GM21723 (cell line): ENCODE measurements around the gene KANSL1.
"Not testable (repeated sequence)": the region's sequence is repeated elsewhere in the genome, so short reads cannot be mapped to it uniquely, and the experiment has no call there.

Source experiments
- ATAC-seq: cut with Tn5 transposase; IDR thresholded peaks from one replicate; pipeline ENCODE4 v1.9.1; 2021; ENCODE audit warnings: mild to moderate bottlenecking, moderate library complexity; ENCODE audit not compliant: unreplicated experiment

Gene KANSL1, protein sequence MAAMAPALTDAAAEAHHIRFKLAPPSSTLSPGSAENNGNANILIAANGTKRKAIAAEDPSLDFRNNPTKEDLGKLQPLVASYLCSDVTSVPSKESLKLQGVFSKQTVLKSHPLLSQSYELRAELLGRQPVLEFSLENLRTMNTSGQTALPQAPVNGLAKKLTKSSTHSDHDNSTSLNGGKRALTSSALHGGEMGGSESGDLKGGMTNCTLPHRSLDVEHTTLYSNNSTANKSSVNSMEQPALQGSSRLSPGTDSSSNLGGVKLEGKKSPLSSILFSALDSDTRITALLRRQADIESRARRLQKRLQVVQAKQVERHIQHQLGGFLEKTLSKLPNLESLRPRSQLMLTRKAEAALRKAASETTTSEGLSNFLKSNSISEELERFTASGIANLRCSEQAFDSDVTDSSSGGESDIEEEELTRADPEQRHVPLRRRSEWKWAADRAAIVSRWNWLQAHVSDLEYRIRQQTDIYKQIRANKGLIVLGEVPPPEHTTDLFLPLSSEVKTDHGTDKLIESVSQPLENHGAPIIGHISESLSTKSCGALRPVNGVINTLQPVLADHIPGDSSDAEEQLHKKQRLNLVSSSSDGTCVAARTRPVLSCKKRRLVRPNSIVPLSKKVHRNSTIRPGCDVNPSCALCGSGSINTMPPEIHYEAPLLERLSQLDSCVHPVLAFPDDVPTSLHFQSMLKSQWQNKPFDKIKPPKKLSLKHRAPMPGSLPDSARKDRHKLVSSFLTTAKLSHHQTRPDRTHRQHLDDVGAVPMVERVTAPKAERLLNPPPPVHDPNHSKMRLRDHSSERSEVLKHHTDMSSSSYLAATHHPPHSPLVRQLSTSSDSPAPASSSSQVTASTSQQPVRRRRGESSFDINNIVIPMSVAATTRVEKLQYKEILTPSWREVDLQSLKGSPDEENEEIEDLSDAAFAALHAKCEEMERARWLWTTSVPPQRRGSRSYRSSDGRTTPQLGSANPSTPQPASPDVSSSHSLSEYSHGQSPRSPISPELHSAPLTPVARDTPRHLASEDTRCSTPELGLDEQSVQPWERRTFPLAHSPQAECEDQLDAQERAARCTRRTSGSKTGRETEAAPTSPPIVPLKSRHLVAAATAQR (N-terminal part only)

DNA sequence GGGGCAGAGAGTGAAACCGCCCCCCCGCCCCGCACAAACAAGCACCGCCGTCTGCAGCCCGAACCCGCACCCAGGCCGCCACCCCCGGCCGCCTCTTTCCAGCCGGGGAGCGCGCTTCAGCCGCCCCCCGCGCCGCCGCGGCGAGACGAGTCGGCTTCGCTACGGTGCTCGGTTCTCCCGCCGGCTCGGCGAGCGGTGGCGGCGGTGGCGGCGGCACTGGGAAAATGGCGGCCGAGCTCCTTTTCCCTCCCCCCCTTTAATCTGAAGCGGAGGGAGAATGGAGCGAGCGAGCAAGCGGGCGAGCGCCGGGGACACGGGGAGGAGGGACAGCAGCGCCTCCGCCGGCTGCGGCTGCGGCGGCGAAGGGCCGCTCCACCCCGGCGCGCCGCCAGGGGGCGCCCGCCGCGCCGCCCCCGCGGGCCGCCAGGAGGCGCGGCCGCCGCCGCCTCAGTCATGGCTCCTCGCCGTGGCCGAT, at the start of gene KANSL1:
Gene KANSL1, minus strand, starts transcription at position 279 of the 475 bp plus-strand sequence. CDS start 21,286 bp downstream, outside the sequence.
- ATAC-seq = peak; percentile 61

DNA sequence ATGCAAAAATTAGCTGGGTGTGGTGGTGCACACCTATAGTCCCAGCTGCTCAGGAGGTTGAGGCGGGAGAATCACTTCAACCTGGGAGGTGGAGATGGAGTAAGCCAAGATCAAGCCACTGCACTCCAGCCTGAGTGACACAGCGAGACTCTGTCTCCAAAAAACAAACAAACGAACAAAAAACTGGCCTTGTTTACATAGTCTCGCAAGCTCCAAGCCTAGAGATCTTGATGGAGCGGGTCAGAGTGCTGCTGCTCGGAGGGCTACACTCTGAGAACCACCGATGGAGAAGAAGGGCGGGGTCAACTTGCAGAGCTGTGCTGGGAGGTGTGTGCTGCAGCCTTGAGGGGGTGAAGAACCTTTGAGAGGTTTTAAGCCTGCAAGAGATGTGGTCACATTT, 38.1 kb upstream of the KANSL1 start:
- not testable (repeated sequence) for ATAC-seq

DNA sequence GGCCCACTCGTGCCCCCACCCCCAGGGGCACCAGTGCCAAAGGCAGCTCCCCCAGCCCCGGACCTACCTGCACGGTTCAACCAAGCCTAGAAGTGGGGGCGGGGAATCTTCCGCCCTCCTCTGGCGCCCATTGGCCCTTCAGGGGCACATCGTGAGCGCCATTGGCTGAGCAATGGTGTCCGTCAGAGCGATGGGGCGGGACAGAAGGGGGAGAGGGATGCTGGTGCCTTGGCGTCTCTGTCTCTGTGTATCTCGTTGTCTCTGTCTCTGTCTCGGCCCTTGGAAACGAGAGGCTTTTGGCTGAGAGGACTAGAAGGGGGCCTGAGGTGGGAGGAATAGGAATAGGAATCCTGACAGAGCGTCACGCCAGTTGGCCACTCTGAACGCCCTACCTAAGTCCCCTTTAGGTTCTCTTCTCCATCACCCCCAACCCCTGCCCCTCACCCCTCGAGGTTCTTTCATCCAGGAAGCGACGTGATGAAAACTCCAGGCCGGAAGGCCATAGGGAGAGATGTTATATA, 32.1 kb upstream of the KANSL1 start:
- peak; percentile 98 for ATAC-seq

GRCh38 chr17:46224864-46225263, 31.6 kb upstream of the KANSL1 start:
- peak; percentile 36 for ATAC-seq

GRCh38 chr17:46223041-46223440, 29.8 kb upstream of the KANSL1 start:
- not testable (repeated sequence) for ATAC-seq

GRCh38 chr17:46216682-46217081, 23.5 kb upstream of the KANSL1 start:
- ATAC-seq = no peak

GRCh38 chr17:46212634-46213435, 19.6 kb upstream of the KANSL1 start:
- ATAC-seq = no peak

DNA sequence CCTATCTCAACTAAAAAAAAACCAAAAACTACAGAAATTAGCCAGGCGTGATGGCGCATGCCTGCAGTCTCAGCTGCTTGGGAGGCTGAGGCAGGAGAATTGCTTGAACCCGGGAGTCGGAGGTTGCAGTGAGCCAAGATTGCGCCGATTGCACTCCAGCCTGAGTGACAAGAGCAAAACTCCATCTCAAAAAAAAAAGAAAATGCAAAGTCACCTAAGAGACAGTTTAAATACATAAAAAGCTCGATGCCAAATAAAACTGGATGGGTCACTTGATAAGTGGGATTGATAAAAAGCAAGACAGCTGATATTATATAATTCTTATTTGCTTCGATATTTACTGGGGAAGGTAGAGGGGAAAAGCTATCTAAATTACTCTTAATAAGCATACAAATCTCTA, 15.8 kb upstream of the KANSL1 start:
- no peak for ATAC-seq

GRCh38 chr17:46205975-46206374, 12.7 kb upstream of the KANSL1 start:
- no peak for ATAC-seq

GRCh38 chr17:46202424-46202823, 9.2 kb upstream of the KANSL1 start:
- ATAC-seq = no peak

DNA sequence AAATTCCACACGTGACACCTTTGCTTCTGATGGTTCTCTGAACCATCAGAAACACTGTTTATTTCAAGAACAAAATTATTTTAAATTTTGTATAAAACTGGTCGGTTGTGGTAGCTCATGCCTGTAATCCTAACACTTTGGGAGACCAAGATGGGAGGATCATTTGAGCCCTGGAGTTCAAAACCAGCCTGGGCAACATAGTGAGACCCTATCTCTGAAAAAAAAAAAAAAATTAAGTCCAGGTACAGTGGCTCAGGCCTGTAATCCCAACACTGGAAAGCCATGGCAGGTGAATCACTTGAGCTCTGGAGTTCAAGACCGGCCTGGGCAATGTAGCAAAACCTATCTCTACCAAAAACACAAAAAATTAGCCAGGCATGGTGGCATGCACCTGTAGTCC, 8.3 kb upstream of the KANSL1 start:
- ATAC-seq = no peak

GRCh38 chr17:46200197-46200596, 7.0 kb upstream of the KANSL1 start:
- ATAC-seq = no peak

- no peak for ATAC-seq
Observed at GRCh38 chr17:46199379-46199778, 6.2 kb upstream of the KANSL1 start.

DNA sequence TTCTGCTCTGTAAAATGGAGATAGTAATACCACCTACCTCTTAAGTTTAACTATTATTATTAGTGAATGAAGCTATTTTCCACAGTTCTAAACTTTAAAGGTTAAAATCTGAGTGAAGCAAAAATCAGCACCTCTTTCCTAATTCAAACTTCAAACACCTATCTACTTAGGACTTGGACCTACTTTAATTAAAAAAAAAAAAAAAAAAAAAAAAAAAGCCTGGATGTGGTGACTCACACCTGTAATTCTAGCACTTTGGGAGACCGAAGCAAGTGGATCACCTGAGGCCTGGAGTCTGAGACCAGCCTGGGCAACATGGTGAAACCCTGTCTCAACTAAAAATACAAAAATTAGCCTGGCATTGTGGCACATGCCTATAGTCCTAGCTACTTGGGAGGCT, 5.0 kb upstream of the KANSL1 start:
- ATAC-seq = no peak

DNA sequence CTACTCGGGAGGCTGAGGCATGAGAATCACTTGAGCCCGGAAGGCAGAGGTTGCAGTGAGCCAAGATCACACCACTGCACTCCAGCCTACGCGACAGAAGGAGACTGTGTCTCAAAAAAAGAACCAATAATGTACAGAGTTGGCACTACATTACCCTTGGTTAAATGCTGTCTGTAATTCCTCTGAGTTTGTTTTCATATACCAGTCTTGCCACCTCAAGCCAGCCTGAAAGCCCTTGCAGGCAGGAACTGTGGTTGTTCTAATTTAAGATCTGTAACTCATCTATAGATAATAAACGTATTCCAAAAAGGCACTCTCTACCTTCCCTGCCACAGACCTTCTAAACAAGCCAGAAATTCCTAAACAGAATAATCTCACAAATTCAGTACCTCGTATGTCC, 4.3 kb upstream of the KANSL1 start:
- no peak for ATAC-seq

GRCh38 chr17:46195939-46196716, 2.9 kb upstream of the KANSL1 start:
- ATAC-seq = no peak

DNA sequence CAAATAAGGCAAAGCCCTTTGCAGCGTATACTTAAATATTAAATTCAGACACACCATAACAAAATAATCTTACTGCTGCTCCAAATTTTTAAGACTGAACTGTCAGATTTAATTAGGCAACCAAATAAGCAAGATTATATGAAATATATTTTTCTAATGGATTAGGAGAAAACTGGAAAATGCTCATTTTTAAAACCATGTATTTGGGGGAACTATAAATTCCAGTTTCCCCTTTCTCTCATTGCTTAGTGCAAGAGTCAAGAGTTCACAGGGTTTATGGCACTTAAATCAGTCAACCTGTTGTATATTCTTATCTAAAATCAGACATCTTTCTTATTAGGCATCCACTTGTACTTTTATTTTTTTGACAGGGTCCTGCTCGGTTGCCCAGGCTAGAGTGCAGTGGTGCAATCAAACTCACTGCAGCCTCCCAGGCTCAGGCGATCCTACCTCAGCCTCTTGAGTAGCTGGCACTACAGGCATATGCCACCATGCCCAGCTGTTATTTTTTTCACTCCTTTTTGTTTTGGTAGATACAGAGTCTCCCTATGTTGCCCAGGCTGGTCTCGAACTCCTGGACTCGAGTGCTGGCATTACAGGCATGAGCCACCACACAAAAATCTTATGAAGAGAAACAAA, 2.1 kb upstream of the KANSL1 start:
- ATAC-seq = no peak

DNA sequence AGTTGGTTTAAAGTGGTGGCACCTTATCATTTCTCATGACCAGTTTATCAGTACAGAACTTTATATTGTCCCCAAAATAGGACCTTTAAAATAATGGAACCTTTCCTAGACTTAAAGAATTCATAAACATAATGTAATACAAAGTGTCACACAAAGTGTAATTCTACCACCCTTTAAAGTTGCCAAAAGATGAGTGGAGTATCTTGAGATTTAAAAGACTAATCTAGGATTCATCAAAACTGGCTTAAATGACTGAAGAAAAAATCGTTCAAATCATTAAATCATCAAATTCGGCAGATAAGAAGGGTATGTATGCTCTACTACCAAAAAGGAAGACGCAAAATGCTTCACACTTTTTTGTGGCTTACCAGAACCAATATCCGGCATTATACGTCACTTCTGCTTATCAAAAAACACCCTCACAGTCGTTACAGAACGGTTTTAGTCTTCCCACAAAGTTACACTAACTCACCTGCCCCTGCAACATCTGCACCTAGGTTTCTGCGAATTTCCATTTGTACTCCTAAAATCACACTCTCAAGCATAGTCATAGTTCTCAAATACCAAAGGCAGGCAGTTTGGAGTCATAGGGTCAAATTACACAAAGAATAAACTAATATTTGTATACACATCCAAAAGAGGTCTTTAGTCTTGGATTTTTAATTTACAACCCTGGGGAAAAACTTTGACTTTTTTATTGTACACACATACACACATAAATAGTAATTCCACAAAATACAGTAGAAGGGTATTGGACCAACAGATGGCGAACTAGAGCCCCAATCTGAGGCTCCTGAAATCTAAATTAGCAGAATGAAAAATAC, 1.4 kb upstream of the KANSL1 start:
- no peak for ATAC-seq
